Neural crest cell (in vitro differentiated cells): ENCODE results near the gene GNLY. TPM values are rescaled to one million over a fixed set of nuclear protein-coding genes. Genes with fewer than 3 reads are reported as not detected.
"Not testable (repeated sequence)": the region's sequence is repeated elsewhere in the genome, so short reads cannot be mapped to it uniquely, and the experiment has no call there.

Experiments
- DNase-seq: peaks from one replicate; pipeline ENCODE4 v3.0.0; 2021; ENCODE audit warnings: low read depth, mixed read lengths, low spot score
- H3K27ac Mint-ChIP-seq: one replicate; pipeline ENCODE4 v1.8.0; 2021; ENCODE audit warnings: mild to moderate bottlenecking, mixed read lengths; ENCODE audit not compliant: unreplicated experiment
- H3K27me3 Mint-ChIP-seq: 2 replicates; pipeline ENCODE4 v1.8.0; 2021; ENCODE audit warnings: low read depth, mild to moderate bottlenecking, mixed read lengths
- H3K36me3 Mint-ChIP-seq: 2 replicates; pipeline ENCODE4 v1.8.0; 2021; ENCODE audit warnings: low read depth, mild to moderate bottlenecking, mixed read lengths
- H3K4me1 Mint-ChIP-seq: 2 replicates; pipeline ENCODE4 v1.8.0; 2021; ENCODE audit warnings: mixed read lengths
- H3K4me3 Mint-ChIP-seq: one replicate; pipeline ENCODE4 v1.8.0; 2021; ENCODE audit warnings: mild to moderate bottlenecking, mixed read lengths
- H3K9me3 Mint-ChIP-seq: 2 replicates; pipeline ENCODE4 v1.8.0; 2021; ENCODE audit warnings: mixed read lengths
- CTCF ChIP-seq: fragments of 200-600 bp; sonication (generic); conservative IDR thresholded peaks from 2 replicates; pipeline ENCODE4 v1.5.0; 2021; ENCODE audit warnings: antibody characterized with exemption, mild to moderate bottlenecking
- total RNA-seq: library from RNA; stranded (reverse); gene quantifications from 2 replicates; pipeline ENCODE4 v1.2.1, GENCODE V29; 2021

GNLY gene
- total RNA-seq, 1 donor from 2014 or later = not detected

GRCh38 chr2:85655961-85656417 is 38.2 kb upstream of the GNLY start:
- DNase-seq = no peak
- TF ChIP-seq CTCF = no peak
- Mint-ChIP-seq H3K36me3 (peaks cover 7% of the 10 kb centered on the region), H3K9me3 (no peaks in the 10 kb centered on the region), H3K4me3 (no peak overlapping the region), H3K27ac (no peak overlapping the region), H3K27me3 (no peaks in the 10 kb centered on the region), H3K4me1 (no peaks in the 10 kb centered on the region)

DNA sequence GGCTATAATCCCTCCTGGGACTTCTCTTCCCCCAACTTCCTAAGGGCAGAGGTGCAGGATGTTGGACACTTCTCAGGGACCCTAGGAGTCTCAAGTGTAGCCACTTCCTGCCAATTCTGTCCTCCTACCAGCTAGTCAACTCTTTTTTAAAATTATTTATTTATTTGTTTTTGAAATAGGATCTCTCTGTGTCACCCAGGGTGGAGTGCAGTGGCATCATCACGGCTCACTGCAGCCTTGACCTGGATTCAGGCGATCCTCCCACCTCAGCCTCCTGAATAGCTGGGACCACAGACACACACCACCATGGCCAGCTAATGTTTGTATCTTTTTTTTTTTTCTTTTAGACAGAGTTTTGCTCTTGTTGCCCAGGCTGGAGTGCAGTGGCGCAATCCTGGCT is 37.7 kb upstream of the GNLY start:
- no peak for TF ChIP-seq CTCF

DNA sequence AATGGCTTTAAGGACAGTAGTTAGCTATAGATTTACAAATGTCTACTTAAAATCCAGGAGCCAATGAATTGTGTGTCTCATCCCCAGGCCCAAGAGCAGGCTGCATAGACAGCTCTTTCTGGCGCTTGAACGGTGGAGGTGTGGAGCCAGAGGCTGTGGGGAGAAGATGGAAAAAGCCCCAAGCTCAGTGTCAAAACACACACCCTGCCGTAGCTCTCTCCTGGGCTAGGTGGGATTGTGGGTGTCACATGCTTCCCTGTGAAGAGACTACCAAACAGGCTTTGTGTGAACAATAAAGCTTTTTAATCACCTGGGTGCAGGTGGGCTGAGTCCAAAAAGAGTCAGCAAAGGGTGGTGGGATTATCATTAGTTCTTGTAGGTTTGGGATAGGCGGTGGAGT is 36.8 kb upstream of the GNLY start:
- not testable (repeated sequence) for DNase-seq, H3K27me3 Mint-ChIP-seq, H3K4me1 Mint-ChIP-seq, H3K36me3 Mint-ChIP-seq, H3K4me3 Mint-ChIP-seq, H3K9me3 Mint-ChIP-seq, H3K27ac Mint-ChIP-seq

More for the DNA sequence above, 37.7 kb upstream of the GNLY start:
- H3K4me3 Mint-ChIP-seq = no peak overlapping the region
- peaks cover 7% of the 10 kb centered on the region for H3K36me3 Mint-ChIP-seq
- no peaks in the 10 kb centered on the region for H3K27me3 Mint-ChIP-seq
- H3K27ac Mint-ChIP-seq = no peak overlapping the region
- no peaks in the 10 kb centered on the region for H3K9me3 Mint-ChIP-seq
- H3K4me1 Mint-ChIP-seq = no peaks in the 10 kb centered on the region
- no peak for DNase-seq

DNA sequence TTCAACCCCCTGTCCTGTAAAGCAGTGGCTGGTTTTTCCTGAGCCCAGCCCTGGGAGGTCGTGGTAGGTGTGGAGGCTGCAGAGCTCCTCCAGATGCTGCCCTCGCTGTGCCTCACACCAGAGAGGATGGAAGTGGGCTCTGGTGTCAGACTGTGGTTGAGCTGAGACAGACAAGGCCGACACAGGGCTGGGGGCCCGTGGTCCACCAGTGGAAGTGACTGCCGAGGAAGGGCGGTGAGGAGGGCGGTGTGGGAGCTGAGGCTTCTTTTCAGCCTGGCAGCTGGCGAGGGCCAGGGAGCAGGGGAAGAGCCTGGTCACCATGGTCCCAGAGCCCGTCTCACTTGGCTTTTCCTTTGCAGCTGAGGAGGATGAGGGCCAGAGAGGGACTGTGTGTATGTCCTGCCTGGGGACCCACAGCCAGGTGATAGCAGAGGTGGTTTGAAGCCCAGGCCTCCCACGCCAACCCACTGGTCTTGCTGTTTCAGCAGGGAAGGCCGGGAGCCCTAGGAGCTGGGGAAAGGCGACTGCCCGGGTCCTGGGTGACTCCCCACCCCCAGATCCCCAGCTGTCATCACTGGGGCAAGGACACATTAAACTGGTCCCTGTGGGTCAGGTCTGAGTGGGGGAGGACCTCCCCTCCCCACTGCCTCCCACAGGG is 34.7 kb upstream of the GNLY start:
- no peaks in the 10 kb centered on the region for H3K4me1 Mint-ChIP-seq
- no peak overlapping the region for H3K27ac Mint-ChIP-seq
- H3K27me3 Mint-ChIP-seq = no peaks in the 10 kb centered on the region
- H3K36me3 Mint-ChIP-seq = peaks cover 5% of the 10 kb centered on the region
- no peak overlapping the region for H3K4me3 Mint-ChIP-seq
- H3K9me3 Mint-ChIP-seq = no peaks in the 10 kb centered on the region
- no peak for DNase-seq
- no peak for TF ChIP-seq CTCF

DNA sequence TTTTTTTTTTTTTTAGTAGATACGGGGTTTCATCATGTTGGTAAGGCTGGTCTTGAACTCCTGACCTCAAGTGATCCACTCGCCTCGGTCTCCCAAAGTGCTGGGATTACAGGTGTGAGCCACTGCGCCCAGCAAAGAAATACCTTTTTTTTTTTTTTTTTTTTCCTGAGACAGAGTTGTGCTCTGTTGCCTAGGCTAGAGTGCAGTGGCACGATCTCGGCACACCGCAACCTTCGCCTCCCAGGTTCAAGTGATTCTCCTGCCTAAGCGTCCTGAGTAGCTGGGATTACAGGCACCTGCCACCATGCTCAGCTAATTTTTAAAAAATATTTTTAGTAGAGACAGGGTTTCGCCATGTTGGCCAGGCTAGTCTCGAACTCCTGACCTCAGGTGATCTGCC is 33.9 kb upstream of the GNLY start:
- DNase-seq, H3K4me3 Mint-ChIP-seq, H3K4me1 Mint-ChIP-seq, H3K9me3 Mint-ChIP-seq, H3K27me3 Mint-ChIP-seq, H3K27ac Mint-ChIP-seq, H3K36me3 Mint-ChIP-seq: not testable (repeated sequence)

- Mint-ChIP-seq H3K36me3 (peaks cover 5% of the 10 kb centered on the region), H3K27me3 (no peaks in the 10 kb centered on the region), H3K27ac (no peak overlapping the region), H3K9me3 (no peaks in the 10 kb centered on the region), H3K4me3 (no peak overlapping the region), H3K4me1 (no peaks in the 10 kb centered on the region)
- DNase-seq = no peak
- no peak for TF ChIP-seq CTCF
Measured at GRCh38 chr2:85660725-85661124, 33.4 kb upstream of the GNLY start.
